HepG2 (cell line): Measurements from ENCODE around the gene CARD9. TPM values are rescaled to one million over a fixed set of nuclear protein-coding genes. Genes with fewer than 3 reads are reported as not detected.

ENCODE experiments used
- CBX2 ChIP-seq, 2 experiments: fragments of 200-600 bp in 1 of 2; sonication (generic); formaldehyde crosslinking in 1 of 2; IDR thresholded peaks; 2 replicates each; pipeline versions ENCODE4 v1.7.0 to v1.8.1; 2018 to 2022; ENCODE audit warnings: low read depth in 2 of 2, low read length in 1 of 2, mild to moderate bottlenecking in 1 of 2, missing genetic modification reagents in 1 of 2
- CHD4 ChIP-seq: fragments of 200-600 bp; sonication (generic); IDR thresholded peaks from 2 replicates; pipeline ENCODE4 v1.7.0; 2017; ENCODE audit warnings: mild to moderate bottlenecking, low read length, borderline replicate concordance
- DNMT1 ChIP-seq: sonication (generic); formaldehyde crosslinking; IDR thresholded peaks from 2 replicates; pipeline ENCODE4 v1.5.1; 2020; ENCODE audit warnings: mild to moderate bottlenecking, missing genetic modification reagents
- FIP1L1 ChIP-seq: fragments of 200-400 bp; formaldehyde crosslinking; IDR thresholded peaks from 2 replicates; pipeline ENCODE4 v1.6.1; 2018; ENCODE audit warnings: low read depth, mild to moderate bottlenecking, low read length, moderate library complexity, borderline replicate concordance; ENCODE audit not compliant: insufficient read depth
- KDM4B ChIP-seq: sonication (generic); formaldehyde crosslinking; IDR thresholded peaks from 2 replicates; pipeline ENCODE4 v1.4.0; 2020; ENCODE audit warnings: missing genetic modification reagents
- MLXIP ChIP-seq: sonication (generic); formaldehyde crosslinking; IDR thresholded peaks from 2 replicates; pipeline ENCODE4 v1.9.0; 2021; ENCODE audit warnings: missing genetic modification reagents, borderline replicate concordance
- NR1H2 ChIP-seq: sonication (generic); formaldehyde crosslinking; IDR thresholded peaks from 2 replicates; pipeline ENCODE4 v1.8.1; 2022; ENCODE audit warnings: low read depth, missing genetic modification reagents, borderline replicate concordance
- NR2F2 ChIP-seq: IDR thresholded peaks from 2 replicates; pipeline ENCODE4 v1.6.1; 2012; ENCODE audit warnings: low read depth, inconsistent platforms, borderline replicate concordance
- RAD21 ChIP-seq: fragments of 450-650 bp; formaldehyde crosslinking; IDR thresholded peaks from 2 replicates; pipeline ENCODE4 v1.5.0; 2020; ENCODE audit warnings: mild to moderate bottlenecking
- RFX3 ChIP-seq: IDR thresholded peaks from 2 replicates; pipeline ENCODE4 v1.6.1; 2016; ENCODE audit warnings: missing biosample characterization, missing genetic modification reagents
- TOPORS ChIP-seq: sonication (generic); formaldehyde crosslinking; IDR thresholded peaks from 2 replicates; pipeline ENCODE4 v1.8.0; 2023; ENCODE audit warnings: mild to moderate bottlenecking, missing genetic modification reagents
- ZBTB26 ChIP-seq: IDR thresholded peaks from 2 replicates; pipeline ENCODE4 v1.6.1; 2016; ENCODE audit warnings: missing compliant biosample characterization, missing genetic modification reagents, borderline replicate concordance
- ZNF136 ChIP-seq: sonication (generic); formaldehyde crosslinking; IDR thresholded peaks from 2 replicates; pipeline ENCODE4 v1.8.1; 2022; ENCODE audit warnings: low read depth, mild to moderate bottlenecking, moderate library complexity, missing genetic modification reagents
- ZNF143 ChIP-seq: sonication (generic); formaldehyde crosslinking; IDR thresholded peaks from 2 replicates; pipeline ENCODE4 v1.4.0; 2020; ENCODE audit warnings: missing genetic modification reagents
- ZNF230 ChIP-seq: sonication (generic); formaldehyde crosslinking; IDR thresholded peaks from 2 replicates; pipeline ENCODE4 v1.4.0; 2020; ENCODE audit warnings: mild to moderate bottlenecking, missing genetic modification reagents
- ZNF253 ChIP-seq: sonication (generic); formaldehyde crosslinking; IDR thresholded peaks from 2 replicates; pipeline ENCODE4 v1.8.0; 2022; ENCODE audit warnings: mild to moderate bottlenecking, missing genetic modification reagents, borderline replicate concordance
- ZNF337 ChIP-seq: sonication (generic); formaldehyde crosslinking; IDR thresholded peaks from 2 replicates; pipeline ENCODE4 v1.5.1; 2020; ENCODE audit warnings: missing genetic modification reagents, low read depth, mild to moderate bottlenecking, borderline replicate concordance
- ZNF383 ChIP-seq: sonication (generic); formaldehyde crosslinking; IDR thresholded peaks from 2 replicates; pipeline ENCODE4 v1.4.0; 2020; ENCODE audit warnings: missing genetic modification reagents, mild to moderate bottlenecking, borderline replicate concordance
- ZNF530 ChIP-seq: sonication (generic); formaldehyde crosslinking; IDR thresholded peaks from 2 replicates; pipeline ENCODE4 v1.5.0; 2020; ENCODE audit warnings: low read depth, mild to moderate bottlenecking, missing genetic modification reagents
- ZNF605 ChIP-seq: sonication (generic); formaldehyde crosslinking; IDR thresholded peaks from 2 replicates; pipeline ENCODE4 v1.8.0; 2022; ENCODE audit warnings: mild to moderate bottlenecking, missing genetic modification reagents
- ZNF629 ChIP-seq: sonication (generic); formaldehyde crosslinking; conservative IDR thresholded peaks from 2 replicates; pipeline ENCODE4 v1.5.0; 2020; ENCODE audit warnings: missing genetic modification reagents
- ZNF710 ChIP-seq: sonication (generic); formaldehyde crosslinking; IDR thresholded peaks from 2 replicates; pipeline ENCODE4 v1.5.0; 2020; ENCODE audit warnings: mild to moderate bottlenecking, missing genetic modification reagents, borderline replicate concordance
- ZNF83 ChIP-seq: sonication (generic); formaldehyde crosslinking; IDR thresholded peaks from 2 replicates; pipeline ENCODE4 v1.4.0; 2020; ENCODE audit warnings: missing genetic modification reagents, mild to moderate bottlenecking, borderline replicate concordance
- polyA plus RNA-seq, 8 experiments: library from polyadenylated mRNA; depleted of rRNA in 3 of 8; stranded (reverse) in 7 of 8; unstranded in 1 of 8; fragments of >200 nt; fragmentation: Illumina TruSeq in 4 of 8; extraction: Trizol in 4 of 8; gene quantifications; 2 replicates each; pipeline versions ENCODE4 v1.2.1 to v1.2.3, GENCODE V29; 2011 to 2016; ENCODE audit warnings: low read depth in 4 of 8, missing spikeins in 1 of 8, mixed read lengths in 1 of 8; ENCODE audit not compliant: insufficient read depth in 1 of 8
- total RNA-seq, 5 experiments: library from RNA; depleted of rRNA; stranded (reverse); fragments of >200 nt; fragmentation: Illumina TruSeq; extraction: Trizol; gene quantifications; 2 replicates each; pipeline ENCODE4 v1.2.3, GENCODE V29; 2016; ENCODE audit warnings: low read depth in 1 of 5

Gene CARD9
- total and polyA plus RNA-seq, 2 of the 13 experiments (the other 11 are each of a cell fraction or from before 2014, with no cell fraction given), result 3.3 to 7.4 TPM

- TF ChIP-seq ZNF710 (CRISPR knock-in tag), result 0 out of 2 replicates have a peak, but pooled peaks have one; percentile 36
- TF ChIP-seq ZNF605 (CRISPR knock-in tag), result no peak
- no peak for TF ChIP-seq ZNF629
- TF ChIP-seq DNMT1 (CRISPR knock-in tag), result peak; percentile 64; the same call in 1 of the 2 replicates
- 0 out of 2 replicates have a peak, but pooled peaks have one; percentile 13 for TF ChIP-seq ZNF83 (CRISPR knock-in tag)
- no peak for TF ChIP-seq KDM4B (CRISPR knock-in tag)
- no peak for TF ChIP-seq ZNF230 (CRISPR knock-in tag)
- no peak for TF ChIP-seq CBX2 (IDR thresholded peaks at IDR 0.05; ENCODE audit: low read depth, low read length)
- TF ChIP-seq CBX2 (CRISPR knock-in tag; IDR thresholded peaks at IDR 0.05; ENCODE audit: low read depth), result no peak
- TF ChIP-seq ZNF136 (CRISPR knock-in tag), result no peak
- no peak for TF ChIP-seq ZNF383 (CRISPR knock-in tag)
- TF ChIP-seq ZNF143 (CRISPR knock-in tag), result peak; percentile 90
- no peak for TF ChIP-seq NR1H2 (CRISPR knock-in tag)
- no peak for TF ChIP-seq MLXIP (CRISPR knock-in tag)
- TF ChIP-seq ZNF337 (CRISPR knock-in tag), result 0 out of 2 replicates have a peak, but pooled peaks have one; percentile 30
- TF ChIP-seq RAD21, result peak; percentile 95
- peak; percentile 65 for TF ChIP-seq RFX3 (CRISPR knock-in tag)
- TF ChIP-seq FIP1L1, result no peak
- TF ChIP-seq TOPORS (CRISPR knock-in tag), result peak; percentile 79; the same call in 1 of the 2 replicates
- TF ChIP-seq ZNF253 (CRISPR knock-in tag), result 0 out of 2 replicates have a peak, but pooled peaks have one; percentile 76
- no peak for TF ChIP-seq CHD4
- TF ChIP-seq ZNF530 (CRISPR knock-in tag), result no peak
- TF ChIP-seq ZBTB26 (CRISPR knock-in tag), result no peak
- TF ChIP-seq NR2F2, result peak; percentile 31; the same call in 1 of the 2 replicates
These were observed 26.8 kb upstream of the CARD9 start, which contains the start of gene SNAPC4 (continued) for GRCh38 chr9:136400038-136400834.
